Colonic mucosa (tissue), 4 donors: Measurements from ENCODE around the gene GPR15. TPM values are rescaled to one million over a fixed set of nuclear protein-coding genes. Genes with fewer than 3 reads are reported as not detected.

ENCODE experiments used
- DNase-seq: peaks from one replicate; pipeline ENCODE4 v3.0.0-alpha.2; 2020
- H3K27ac ChIP-seq: fragments of 200-600 bp; one replicate; pipeline ENCODE4 v1.8.0; 2021
- H3K27me3 ChIP-seq: fragments of 200-600 bp; one replicate; pipeline ENCODE4 v1.8.0; 2021
- H3K36me3 ChIP-seq: fragments of 200-600 bp; one replicate; pipeline ENCODE4 v1.8.0; 2021
- H3K4me1 ChIP-seq: fragments of 200-600 bp; one replicate; pipeline ENCODE4 v1.8.0; 2021; ENCODE audit warnings: mild to moderate bottlenecking
- H3K4me3 ChIP-seq: fragments of 200-600 bp; one replicate; pipeline ENCODE4 v1.8.0; 2021
- H3K9ac ChIP-seq, 2 donors: one replicate each; pipeline ENCODE4 v1.7.0; 2013; ENCODE audit warnings: control low read depth in 2 of 2, low read depth in 2 of 2, low read length in 2 of 2
- H3K9me3 ChIP-seq: fragments of 200-600 bp; one replicate; pipeline ENCODE4 v1.8.0; 2021
- intact Hi-C: fragments of 100-400 bp; cut with DNase I; formaldehyde crosslinking; loops from one replicate; pipeline ENCODE4 v1.14.1; 2022
- total RNA-seq, 2 donors: library from RNA; stranded (reverse); fragmentation: NEBNext Ultra II Directional in 1 of 2; extraction: Animal tissue kit (Norgen Biotek cat#: 25700) in 1 of 2; gene quantifications; one replicate each; pipeline ENCODE4 v1.2.1, GENCODE V29; 2021
- TF ChIP-seq, protein P1 (sequence below): fragments of 200-600 bp; IDR thresholded peaks from one replicate; pipeline ENCODE4 v1.8.0; 2022; ENCODE audit warnings: antibody characterized with exemption, mild to moderate bottlenecking
- donor health status: healthy.
- donor health status: DM: no; HTN: no; CAD: no.
- donor health status: DM: no; HTN: no; CAD: no.

The GPR15 gene
- total RNA-seq, 2 donors from 2014 or later, result 2.9 to 5.1 TPM

DNA sequence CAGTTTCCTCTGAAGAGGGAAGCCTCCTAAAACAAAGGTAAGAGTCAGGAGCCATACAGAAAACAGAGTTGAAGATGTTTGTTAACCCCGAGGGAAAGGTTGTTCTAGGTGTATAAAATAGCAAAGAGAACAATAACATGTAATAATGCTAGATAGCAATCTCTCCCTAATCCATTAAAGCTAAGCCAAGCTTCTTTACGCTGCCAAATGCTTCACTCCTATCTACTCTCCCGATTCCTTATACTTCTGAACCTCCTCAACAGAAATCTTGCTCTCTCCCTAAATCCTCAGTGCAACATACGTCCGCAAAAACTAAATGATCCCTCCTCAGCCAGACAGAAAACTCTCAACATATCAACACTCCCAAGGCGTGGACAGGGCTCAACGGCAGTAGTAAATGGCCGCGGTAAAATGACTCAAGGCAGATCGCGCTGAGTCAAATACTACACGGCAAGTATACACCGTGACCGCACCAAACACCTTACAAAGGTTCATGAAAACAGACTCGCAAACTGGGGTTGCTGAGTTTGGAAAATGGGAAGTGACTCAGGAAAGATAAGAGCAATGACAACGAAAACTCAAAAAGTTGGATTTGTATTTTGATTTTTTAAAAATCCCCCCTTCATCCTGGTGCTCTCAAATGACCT, 9.8 kb upstream of the GPR15 start:
- intact Hi-C loops, result no loop called here
- Histone ChIP-seq H3K4me3 (peak overlapping the region; percentile 83), H3K27ac (peak overlapping the region; percentile 94), H3K9me3 (no peaks in the 10 kb centered on the region), H3K36me3 (no peaks in the 10 kb centered on the region), H3K9ac (peak overlapping the region; percentile 78 to 92), H3K27me3 (no peaks in the 10 kb centered on the region), H3K4me1 (no peaks in the 10 kb centered on the region)
- DNase-seq, result peak; percentile 62
- TF ChIP-seq, protein P1, sequence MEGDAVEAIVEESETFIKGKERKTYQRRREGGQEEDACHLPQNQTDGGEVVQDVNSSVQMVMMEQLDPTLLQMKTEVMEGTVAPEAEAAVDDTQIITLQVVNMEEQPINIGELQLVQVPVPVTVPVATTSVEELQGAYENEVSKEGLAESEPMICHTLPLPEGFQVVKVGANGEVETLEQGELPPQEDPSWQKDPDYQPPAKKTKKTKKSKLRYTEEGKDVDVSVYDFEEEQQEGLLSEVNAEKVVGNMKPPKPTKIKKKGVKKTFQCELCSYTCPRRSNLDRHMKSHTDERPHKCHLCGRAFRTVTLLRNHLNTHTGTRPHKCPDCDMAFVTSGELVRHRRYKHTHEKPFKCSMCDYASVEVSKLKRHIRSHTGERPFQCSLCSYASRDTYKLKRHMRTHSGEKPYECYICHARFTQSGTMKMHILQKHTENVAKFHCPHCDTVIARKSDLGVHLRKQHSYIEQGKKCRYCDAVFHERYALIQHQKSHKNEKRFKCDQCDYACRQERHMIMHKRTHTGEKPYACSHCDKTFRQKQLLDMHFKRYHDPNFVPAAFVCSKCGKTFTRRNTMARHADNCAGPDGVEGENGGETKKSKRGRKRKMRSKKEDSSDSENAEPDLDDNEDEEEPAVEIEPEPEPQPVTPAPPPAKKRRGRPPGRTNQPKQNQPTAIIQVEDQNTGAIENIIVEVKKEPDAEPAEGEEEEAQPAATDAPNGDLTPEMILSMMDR, result no peak

DNA sequence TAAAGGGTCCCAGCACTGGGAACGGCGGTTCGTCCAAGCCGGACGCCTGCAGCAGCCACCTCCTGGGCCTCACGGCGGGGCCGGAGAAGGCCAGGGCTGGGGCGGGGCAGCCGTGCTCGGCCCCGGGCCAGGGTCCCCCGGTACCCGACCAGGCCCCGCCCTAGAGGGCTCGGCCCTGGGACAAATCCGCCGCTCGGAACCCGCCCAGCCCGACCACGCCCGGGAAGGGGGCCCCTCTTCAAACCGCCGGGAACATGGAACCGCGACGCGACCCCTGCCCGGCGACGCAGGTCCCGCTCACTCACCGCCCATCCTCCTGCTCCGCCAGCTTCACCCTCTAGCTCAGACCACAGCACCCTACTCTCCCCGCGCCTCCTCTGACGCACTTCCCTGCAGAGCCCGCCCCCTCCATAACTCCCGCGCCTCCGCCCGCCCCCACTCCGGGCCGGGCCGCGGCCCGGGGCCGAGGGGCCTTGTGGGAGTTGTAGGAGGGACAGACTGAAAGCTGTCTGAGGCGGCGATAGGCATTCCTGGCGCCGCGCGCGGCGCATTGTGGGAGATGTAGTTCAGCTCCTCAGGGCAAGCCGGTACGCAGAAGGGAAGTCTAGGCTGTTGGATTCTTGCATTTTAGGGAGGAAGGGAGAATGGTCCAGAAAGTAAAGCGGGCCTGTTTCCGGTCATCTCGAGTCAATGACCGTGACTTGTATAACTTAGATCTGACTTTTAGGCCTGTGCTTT, 9.1 kb upstream of the GPR15 start, which contains the start of gene CLDND1:
Gene CLDND1, minus strand, starts transcription at position 359 of the 738 bp plus-strand sequence. CDS start 1,478 bp downstream, outside the sequence.
- Histone ChIP-seq H3K27me3 (no peaks in the 10 kb centered on the region), H3K36me3 (no peaks in the 10 kb centered on the region), H3K4me3 (peak within 1 kb of the TSS; percentile 83), H3K9me3 (no peaks in the 10 kb centered on the region), H3K9ac (peak within 1 kb of the TSS; percentile 78 to 92), H3K4me1 (no peaks in the 10 kb centered on the region), H3K27ac (peak within 1 kb of the TSS; percentile 94)
- TF ChIP-seq, protein P1, result no peak
- peak; percentile 98 for DNase-seq
- intact Hi-C loops, result no loop called here

DNA sequence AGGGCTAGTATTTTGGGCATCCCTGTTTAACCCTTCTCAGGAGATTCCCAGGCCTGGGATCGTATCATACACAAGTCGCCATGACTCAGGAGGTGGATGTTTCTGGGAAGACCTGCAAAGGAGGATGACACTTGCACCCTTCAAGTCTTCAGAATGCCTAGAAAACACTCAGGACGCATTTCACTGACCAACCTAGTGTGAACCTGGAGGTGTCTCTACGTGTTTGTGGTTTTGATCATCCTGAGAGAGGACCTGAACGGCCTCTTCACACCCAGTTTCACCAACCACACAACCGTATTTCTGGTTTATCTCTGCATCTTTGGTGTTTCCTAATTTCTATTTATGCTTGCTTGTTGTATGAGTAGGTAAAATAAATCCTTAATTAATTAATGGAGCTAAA, 6.3 kb upstream of the GPR15 start:
- Histone ChIP-seq H3K27me3 (no peaks in the 10 kb centered on the region), H3K9ac (no peak overlapping the region), H3K27ac (no peak overlapping the region), H3K4me3 (no peak overlapping the region), H3K4me1 (no peaks in the 10 kb centered on the region), H3K9me3 (no peaks in the 10 kb centered on the region), H3K36me3 (no peaks in the 10 kb centered on the region)
- DNase-seq, result no peak
- TF ChIP-seq, protein P1, result no peak
- intact Hi-C loops, result no loop called here

DNA sequence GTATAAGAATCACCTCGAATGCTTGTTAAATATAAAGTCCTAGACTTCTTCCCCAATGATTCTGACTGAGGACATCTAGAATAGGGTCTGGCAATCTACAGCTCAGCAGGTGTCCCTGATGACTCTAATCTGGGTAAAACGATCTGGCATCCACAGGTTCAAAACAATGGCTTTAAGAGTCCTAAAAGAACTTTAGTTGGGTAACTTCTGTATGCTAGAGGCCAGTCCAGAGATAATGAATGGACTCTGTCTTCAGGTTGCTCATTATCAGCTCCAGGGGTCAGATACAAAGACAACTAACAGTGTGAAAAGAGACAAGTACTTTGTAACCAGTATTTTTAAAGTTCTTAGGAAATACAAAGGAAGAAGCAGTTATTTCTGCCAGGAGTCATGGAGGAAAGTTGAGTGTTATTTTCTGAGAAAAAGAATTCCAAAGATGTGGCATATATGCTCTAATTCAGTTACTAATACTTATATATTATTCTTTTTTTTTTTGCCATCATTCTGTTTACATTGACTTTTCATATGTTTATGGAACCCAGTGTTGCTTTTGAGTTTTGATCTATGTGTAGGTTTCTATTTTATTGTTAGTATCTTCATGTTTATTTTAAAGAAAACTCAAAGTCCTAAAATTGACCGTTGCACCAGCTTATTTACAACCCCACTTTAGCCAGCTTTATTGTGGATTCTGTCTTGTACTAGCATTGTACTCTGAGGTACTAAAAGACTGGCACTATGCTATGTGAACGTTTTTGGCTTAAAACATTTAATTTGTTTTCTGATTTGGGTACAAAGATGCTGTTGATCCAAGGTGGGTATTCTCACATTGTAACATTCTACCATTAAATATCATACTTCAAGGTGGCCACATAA, 3.1 kb upstream of the GPR15 start:
- TF ChIP-seq, protein P1, result no peak
- no peak overlapping the region for H3K27ac ChIP-seq
- H3K36me3 ChIP-seq, result no peaks in the 10 kb centered on the region
- no peak for DNase-seq
- no peaks in the 10 kb centered on the region for H3K27me3 ChIP-seq
- H3K4me3 ChIP-seq, result no peak overlapping the region
- H3K9ac ChIP-seq, result no peak overlapping the region
- intact Hi-C loops, result no loop called here
- no peaks in the 10 kb centered on the region for H3K9me3 ChIP-seq
- H3K4me1 ChIP-seq, result no peaks in the 10 kb centered on the region

DNA sequence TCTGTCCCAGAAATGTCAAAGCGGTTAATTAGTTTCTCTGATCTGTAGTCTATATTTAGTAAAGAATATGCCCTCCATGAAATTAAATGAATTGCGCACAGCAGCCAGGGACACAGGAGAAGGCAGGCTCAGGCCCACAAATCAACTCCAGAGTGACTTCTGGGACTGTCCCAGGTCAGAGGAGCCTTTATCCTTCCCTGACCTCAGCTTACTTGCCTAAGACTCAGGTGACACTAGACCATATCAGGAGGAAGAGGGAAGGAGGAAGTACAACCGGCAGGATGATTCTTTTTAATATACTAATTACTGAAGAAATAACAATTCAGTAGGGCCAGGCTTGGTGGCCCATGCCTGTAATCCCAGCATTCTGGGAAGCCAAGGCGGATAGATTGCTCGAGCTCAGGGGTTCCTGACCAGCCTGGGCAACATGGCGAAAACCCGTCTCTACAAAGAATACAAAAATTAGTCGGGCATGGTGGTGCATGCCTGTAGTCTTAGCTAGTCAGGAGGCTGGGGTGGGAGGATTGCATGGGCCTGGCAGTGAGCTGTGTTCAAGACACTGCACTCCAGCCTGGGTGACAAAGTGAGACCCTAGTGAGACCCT, 1.8 kb upstream of the GPR15 start:
- Histone ChIP-seq H3K27me3 (no peaks in the 10 kb centered on the region), H3K27ac (no peak overlapping the region), H3K4me1 (no peaks in the 10 kb centered on the region), H3K4me3 (no peak overlapping the region), H3K36me3 (no peaks in the 10 kb centered on the region), H3K9ac (no peak overlapping the region), H3K9me3 (no peaks in the 10 kb centered on the region)
- TF ChIP-seq, protein P1, result no peak
- intact Hi-C loops, result no loop called here
- DNase-seq, result no peak
